HG02852 (cell line): ENCODE results near the gene SSNA1.

Source experiments
- ATAC-seq: cut with Tn5 transposase; IDR thresholded peaks from one replicate; pipeline ENCODE4 v1.9.1; 2021; ENCODE audit warnings: mild to moderate bottlenecking, moderate library complexity; ENCODE audit not compliant: unreplicated experiment

Gene SSNA1

DNA sequence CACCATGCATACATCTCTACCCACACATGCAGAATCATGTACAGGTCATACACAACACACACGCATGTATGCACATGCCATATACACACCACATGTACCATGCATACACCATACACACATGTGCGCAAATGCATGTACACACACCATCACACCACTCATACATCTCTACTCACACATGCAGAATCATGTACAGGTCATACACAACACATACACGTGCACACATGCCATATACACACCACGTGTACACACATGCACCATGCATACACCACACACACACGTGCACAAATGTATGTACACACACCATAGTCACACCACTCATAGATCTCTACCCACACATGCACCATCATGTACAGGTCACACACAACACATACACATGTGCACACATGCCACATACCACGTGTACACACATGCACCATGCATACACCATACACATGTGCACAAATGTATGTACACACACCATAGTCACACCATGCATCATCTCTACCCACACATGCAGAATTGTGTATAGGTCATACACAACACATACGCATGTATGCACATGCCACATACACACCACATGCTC, 35.6 kb upstream of the SSNA1 start:
- ATAC-seq, result no peak

DNA sequence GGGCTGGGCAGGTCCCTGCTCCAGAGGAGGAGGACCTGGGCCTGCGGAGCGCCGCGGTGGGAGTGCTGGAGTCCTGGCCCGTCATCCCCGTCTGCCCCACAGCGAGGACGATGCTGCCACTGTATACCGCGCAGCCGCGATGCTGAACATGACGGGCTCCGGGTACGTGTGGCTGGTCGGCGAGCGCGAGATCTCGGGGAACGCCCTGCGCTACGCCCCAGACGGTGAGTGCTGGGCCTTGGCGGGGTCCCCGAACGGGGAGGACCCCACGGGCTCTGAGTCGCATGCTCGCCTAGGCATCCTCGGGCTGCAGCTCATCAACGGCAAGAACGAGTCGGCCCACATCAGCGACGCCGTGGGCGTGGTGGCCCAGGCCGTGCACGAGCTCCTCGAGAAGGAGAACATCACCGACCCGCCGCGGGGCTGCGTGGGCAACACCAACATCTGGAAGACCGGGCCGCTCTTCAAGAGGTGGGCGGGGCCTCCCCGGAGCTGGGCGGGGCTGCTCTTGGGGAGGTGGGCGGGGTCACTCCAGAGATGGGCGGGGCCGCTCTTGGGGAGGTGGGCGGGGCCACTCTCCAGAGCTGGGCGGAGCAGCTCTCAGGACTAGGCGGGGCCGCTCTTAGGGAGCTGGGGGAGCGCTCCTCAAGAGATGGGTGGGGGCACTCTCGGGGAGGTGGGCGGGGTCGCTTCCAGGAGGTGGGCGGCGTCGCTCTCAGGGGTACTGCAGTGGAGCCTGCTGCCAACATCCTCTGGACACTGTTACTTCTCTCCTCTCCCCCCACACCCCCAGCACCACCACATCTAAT, 31.7 kb upstream of the SSNA1 start:
- ATAC-seq, result no peak

DNA sequence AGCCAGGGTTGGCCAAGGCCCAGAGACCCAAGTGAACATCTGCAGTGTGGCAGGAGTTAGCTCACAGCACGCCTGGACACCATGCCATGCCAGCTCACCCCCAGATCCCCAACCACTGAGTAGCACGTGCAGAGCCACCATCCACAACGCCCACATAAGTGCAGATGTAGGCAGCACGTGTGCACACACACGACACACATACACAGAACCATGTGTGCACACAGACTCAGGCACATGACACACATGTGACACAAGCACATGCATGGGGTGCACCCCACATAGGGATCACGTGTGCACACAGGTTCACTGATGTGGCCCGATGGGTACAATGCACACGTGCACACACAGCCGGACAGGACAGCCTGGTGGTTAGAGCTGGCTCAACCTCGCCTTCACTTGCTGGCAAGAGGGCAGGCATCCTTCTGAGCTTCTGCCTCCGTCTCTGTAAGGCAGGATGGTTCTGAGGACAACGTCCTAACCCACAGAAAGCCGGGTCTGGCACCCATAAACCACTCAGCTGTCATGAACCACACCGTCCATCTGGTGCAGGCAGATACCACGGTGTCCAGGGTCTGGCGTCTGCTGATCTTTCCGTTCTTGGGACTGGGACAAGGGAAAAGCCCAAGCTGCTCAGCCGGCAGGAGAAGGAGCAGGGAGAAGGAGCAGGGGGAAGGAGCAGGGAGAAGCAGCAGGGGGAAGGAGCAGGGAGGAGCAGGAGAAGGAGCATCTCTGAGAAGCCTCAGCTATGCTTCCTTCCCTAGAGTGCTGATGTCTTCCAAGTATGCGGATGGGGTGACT, 30.7 kb upstream of the SSNA1 start:
- ATAC-seq, result no peak

DNA sequence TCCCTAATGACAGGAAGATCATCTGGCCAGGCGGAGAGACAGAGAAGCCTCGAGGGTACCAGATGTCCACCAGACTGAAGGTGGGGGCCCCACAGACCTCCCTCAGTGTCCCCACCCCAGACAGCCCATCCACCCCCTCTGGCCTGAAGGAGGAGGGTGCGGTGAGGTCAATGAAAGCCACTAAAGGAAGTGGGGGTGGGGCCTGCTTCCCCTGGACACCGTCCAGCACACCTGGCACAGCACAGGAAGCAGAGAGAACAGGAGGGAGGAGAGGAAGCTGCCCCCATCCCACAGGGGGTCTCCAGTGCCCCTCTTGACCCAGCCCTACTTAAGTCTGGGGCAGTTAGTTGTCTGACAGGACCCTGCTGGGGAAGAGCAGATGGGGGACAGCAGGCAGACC, 29.9 kb upstream of the SSNA1 start:
- ATAC-seq, result no peak

DNA sequence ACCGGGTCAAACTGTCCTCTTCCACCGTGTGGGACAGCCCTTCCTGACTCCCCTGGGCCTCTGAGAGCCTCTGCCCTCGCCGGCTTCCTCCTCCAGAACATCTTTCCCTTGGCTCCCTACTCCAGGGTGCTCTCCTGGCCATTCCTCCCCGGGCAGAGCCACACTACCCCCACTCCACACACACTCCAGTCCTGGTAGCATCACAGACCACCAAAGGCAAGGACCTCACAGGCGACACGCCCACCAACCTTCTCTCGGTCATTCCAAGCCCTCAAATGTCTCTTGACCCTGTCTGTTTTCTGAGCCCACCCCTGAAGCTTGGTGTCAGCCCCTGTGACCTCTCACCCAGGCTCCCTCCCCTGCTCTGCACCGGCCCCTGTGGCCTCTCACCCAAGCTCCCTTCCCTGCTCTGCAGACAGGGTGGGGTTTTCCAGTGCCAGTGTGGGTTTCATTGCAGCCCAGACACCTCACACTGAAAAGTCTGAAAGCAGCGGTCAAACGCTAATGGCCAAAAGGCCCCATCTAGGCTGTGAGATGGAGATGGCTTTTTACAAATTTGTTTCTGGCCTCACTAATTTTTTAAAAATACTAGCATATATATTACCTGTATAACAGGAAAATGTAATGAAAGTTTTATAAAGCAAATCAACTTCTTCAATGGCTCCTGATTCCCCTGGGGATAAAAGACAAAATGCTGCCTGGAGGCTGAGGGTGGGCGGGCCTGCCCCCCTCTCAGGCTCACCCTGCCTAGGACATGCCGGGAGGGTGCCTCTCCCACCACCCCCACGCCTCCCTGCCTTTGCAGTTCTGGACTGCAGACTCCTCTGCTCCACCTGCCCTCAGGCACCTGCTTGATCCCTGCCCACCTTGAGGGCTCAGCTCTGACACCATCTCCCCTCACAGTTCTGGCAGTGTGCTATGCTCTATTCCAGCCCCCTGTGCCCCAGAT, 29.1 kb upstream of the SSNA1 start:
- ATAC-seq, result no peak

DNA sequence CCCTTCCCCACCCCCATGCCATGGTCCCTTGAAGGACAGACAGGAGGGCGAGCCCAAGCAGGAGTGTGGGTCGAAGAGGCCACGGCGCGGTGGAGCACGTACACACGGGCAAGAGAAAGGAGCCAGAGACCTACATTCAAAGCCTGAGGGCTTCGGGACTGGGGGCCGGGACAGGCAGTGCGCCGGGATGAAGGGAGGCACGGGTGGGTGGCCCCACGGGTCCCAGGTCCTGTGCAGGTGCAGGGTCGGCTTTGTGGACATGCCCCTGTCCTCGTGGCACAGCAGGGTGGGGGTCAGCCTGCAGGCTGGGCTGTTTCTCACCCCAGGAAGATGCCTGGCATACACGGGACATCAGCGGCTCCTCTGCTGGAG, 28.4 kb upstream of the SSNA1 start:
- no peak for ATAC-seq

DNA sequence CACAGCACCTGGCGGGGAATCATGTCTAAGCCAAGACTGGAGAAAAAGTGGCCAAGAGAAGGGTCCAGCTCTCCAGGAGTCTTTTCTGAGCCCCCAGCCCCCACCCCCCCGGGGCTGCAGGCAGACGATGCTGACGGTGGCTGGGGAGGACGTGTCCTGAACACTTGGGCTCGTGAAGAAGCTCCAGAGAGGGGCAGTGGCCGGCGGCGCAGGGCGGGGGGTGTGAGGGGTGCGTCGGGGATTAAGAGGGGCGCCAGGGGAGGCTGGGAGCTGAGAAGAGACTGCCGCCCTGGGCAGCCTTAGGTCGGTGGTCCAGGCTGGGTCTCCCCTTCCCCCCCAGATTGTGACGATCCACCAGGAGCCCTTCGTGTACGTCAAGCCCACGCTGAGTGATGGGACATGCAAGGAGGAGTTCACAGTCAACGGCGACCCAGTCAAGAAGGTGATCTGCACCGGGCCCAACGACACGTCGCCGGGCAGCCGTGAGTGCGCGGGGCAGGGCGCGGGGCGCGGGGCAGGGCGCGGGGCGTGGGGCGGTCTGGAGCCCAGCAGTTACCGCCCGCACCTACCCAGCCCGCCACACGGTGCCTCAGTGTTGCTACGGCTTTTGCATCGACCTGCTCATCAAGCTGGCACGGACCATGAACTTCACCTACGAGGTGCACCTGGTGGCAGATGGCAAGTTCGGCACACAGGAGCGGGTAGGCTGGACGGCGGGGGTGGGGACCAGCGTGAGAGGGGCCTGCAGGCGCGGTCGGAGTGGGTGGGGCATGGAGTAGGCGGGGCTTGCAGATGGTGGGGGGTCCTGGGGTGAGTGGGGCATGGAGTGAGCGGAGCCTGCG, 27.5 kb upstream of the SSNA1 start:
- no peak for ATAC-seq

DNA sequence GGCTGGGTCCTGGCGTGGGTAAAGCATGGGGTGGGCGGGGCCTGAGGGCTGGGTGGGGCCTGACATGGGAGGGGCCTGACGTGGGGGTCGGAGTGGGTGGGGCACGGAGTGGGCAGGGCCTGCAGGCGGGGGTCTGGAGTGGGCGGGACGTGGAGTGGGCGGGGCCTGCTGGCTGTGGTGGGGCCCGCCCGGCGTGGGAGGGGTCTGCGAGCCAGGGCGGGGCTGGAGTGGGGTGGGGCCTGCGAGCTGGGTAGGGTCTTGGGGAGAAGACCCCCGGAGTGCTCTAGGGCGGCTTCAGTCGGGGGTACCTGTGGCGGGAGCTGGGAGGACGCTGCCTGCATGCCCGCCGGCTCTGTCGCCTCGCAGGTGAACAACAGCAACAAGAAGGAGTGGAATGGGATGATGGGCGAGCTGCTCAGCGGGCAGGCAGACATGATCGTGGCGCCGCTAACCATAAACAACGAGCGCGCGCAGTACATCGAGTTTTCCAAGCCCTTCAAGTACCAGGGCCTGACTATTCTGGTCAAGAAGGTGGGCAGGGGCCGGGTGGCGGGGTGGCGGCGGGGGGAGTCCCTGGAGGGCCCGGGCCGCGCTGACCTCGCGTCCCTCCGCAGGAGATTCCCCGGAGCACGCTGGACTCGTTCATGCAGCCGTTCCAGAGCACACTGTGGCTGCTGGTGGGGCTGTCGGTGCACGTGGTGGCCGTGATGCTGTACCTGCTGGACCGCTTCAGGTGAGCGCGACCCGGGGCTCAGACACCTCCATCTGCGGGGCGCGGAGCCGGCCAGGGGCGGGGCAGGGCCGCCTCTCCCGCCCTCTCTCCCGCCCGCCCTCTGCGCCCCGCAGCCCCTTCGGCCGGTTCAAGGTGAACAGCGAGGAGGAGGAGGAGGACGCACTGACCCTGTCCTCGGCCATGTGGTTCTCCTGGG, 26.7 kb upstream of the SSNA1 start:
- no peak for ATAC-seq

DNA sequence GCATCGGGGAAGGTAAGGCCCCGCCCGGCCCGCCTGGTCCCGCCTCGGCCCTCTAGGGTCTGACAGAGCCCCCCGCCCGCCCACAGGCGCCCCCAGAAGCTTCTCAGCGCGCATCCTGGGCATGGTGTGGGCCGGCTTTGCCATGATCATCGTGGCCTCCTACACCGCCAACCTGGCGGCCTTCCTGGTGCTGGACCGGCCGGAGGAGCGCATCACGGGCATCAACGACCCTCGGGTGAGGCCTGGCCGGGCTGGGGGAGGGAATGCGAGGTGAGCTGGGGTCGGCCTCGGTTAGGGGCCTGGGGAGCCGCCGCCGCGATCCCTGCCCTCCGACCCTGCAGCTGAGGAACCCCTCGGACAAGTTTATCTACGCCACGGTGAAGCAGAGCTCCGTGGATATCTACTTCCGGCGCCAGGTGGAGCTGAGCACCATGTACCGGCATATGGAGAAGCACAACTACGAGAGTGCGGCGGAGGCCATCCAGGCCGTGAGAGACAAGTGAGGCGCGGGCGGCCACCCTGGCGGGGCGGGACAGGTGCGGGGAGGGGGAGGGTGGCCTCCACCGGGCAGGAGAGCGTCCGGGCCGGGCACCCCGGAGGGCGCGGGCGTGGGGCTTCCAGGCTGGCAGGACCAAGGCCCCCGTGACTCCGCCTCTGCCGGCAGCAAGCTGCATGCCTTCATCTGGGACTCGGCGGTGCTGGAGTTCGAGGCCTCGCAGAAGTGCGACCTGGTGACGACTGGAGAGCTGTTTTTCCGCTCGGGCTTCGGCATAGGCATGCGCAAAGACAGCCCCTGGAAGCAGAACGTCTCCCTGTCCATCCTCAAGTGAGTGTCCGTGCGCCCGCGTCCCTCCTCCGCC, 25.7 kb upstream of the SSNA1 start:
- ATAC-seq, result no peak

DNA sequence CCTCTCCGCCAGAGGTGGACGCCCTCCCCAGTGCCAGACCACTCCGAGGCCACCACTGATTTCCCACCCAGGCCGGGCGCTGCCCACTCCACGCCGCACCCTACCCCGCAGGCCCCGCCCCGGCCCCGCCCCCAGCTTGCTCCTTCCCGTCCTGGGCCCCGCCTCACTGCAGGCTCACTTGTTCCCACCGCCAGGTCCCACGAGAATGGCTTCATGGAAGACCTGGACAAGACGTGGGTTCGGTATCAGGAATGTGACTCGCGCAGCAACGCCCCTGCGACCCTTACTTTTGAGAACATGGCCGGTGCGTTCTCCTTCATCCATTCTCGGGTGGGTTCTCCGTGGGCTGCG, 25.1 kb upstream of the SSNA1 start:
- ATAC-seq, result no peak

DNA sequence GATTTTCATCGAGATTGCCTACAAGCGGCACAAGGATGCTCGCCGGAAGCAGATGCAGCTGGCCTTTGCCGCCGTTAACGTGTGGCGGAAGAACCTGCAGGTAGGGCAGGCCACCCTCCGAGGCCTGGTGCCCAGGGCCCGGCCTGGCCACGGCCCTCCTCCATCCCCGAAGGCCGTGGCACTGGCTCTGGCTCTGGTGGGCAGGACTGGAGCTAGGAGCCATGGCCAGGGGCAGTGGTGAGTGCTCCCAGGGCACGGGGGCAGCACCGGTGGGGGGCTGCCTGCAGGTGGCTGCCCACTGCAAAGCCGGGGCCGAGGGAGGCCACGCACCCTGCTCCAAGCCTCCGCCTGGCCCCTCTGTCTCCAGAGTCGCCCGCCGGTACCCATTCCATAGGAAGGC, 24.7 kb upstream of the SSNA1 start:
- no peak for ATAC-seq

DNA sequence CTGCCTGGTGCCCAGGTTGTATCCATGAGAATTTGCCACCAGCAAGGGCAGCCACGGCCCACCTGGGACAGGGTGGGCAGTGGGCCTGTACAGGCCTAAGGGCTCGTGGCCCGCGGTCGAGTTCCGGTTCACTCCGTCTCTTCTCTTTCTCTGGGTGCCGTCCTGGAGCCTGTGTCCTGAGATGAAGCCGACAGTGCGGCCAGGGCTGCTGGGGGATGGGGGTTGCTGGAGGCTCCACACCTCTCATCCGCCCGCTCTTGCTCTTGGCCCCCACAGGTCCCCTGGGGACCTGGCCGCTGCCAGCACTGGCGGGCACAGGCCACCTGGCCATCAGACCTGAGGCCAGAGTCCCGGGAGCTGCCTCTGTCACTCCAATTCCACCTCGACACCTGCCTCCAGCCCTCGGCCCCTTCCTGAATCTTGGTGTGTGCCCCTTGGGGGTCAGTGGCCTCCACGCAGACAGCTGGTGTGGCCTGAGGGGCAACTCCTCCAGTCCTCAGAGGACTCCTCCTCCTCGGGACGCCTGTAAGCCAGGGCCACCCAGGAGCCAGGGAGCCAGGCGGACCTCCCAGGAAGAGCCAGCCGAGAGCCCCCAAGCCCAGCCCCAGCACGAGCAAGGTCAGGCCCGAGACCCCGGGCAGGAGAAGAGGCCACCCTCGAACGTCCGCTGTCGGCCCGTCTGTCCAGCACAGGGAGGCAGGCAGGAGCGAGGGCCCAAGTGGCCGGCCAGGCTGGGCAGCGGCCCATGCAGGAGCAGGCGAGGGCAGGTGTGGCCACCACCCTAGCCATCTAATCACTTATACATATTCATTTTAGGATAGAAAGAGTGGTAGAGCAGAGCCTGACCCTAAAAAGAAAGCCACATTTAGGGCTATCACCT, 23.9 kb upstream of the SSNA1 start:
- ATAC-seq, result no peak

DNA sequence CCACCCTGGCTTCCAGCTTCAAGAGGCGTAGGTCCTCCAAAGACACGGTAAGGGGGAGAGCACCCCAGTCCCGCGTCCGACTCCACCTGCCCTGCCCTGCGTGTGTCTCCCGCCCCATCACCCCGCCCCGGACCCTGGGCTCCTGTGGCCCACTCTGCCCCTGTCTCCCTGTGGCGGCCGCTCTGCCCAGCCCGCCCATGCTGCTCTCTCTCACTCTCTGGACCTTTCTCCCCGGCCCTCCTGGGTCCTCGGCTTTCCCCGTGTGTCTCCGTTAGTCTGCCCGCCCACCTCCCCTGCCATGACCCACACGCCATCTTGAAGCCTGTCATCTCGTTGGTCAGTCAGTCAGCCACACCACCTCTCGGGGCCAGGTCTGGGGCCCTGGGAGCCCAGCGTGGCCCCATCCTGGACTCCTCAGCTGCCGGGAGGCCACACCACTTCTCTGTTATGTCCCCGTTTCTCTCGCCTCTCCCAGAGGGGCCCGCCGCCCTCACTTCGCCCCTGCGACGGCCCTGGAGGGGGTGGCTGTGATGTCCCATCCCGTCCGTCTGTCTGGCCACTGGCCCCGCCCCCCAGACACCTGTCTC, 23.1 kb upstream of the SSNA1 start:
- ATAC-seq, result no peak

DNA sequence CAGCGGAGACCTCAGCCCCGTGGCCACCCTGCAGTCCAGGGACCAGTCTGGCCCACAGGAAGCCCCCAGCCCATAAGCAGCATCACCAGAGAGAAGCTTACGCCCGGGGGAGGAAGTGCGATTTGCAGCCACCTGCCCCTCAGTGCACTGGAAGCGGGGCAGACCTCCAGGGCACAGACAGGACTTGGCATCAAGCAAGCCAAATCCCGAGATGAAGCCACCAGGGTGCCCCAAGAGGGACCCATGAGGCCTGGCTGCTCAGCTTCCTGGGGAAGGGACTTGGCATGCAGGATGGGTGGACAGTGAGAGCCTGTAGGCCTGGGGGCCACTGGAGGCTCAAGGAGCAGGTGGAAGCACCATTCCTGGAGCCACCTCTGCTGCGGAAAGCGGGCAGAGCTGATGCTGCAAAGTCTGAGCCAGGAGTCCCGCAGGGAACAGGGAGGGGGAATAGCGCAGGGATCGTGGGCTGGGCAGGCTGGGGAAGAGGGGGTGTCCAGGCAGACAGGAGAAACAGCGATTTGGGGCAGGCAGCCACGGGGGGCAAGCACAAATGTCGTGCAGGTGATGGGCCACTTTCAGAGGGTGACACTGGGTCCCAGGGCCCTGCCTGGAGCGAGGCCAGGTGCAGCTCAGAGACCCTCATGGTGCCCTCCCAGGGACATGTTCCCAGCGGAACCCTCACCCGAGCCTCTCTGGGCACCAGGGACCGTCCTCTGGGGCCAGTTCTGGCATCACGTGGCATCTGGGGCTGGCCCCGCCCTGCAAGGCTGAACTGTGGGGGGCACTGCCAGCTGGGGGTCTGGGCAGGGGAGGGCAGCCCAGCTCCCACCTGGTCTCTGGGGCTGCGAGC, 21.9 kb upstream of the SSNA1 start:
- ATAC-seq, result no peak

DNA sequence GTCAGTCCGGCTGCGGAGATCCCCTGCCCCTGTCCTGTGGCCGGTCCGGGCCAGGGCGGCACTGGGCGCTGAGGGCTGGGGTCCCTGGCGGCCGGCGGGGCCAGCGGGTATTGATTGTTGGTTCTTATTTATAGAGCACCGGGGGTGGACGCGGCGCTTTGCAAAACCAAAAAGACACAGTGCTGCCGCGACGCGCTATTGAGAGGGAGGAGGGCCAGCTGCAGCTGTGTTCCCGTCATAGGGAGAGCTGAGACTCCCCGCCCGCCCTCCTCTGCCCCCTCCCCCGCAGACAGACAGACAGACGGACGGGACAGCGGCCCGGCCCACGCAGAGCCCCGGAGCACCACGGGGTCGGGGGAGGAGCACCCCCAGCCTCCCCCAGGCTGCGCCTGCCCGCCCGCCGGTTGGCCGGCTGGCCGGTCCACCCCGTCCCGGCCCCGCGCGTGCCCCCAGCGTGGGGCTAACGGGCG, 21.2 kb upstream of the SSNA1 start:
- ATAC-seq, result no peak
